ENCODE results near the gene RBM20.
"Not testable (repeated sequence)": the region's sequence is repeated elsewhere in the genome, so short reads cannot be mapped to it uniquely, and the experiment has no call there.

The RBM20 gene

GRCh38 chr10:110649347-110650264, 5.5 kb downstream of the RBM20 start:
- peak; percentile 72 for DNase-seq

DNA sequence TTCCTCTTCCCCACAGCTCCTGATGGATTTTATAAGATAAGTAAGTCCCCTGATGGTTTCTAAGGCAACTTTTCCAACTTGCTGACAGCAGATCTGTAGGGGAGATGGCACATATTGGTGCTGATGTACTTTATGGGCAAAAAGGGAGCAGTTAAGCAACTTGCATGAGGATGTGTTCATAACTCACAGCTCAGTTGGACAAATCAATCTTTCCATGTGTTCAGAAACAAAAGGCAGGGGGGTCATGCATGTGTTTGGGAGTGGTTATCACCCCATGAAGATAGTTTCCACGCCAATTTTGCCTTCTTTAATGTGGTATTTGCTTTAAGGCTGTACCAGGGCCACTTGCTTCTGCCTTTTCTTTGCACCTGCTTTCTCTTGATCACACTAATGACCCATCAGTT, 6.1 kb downstream of the RBM20 start:
- no peak for DNase-seq

DNA sequence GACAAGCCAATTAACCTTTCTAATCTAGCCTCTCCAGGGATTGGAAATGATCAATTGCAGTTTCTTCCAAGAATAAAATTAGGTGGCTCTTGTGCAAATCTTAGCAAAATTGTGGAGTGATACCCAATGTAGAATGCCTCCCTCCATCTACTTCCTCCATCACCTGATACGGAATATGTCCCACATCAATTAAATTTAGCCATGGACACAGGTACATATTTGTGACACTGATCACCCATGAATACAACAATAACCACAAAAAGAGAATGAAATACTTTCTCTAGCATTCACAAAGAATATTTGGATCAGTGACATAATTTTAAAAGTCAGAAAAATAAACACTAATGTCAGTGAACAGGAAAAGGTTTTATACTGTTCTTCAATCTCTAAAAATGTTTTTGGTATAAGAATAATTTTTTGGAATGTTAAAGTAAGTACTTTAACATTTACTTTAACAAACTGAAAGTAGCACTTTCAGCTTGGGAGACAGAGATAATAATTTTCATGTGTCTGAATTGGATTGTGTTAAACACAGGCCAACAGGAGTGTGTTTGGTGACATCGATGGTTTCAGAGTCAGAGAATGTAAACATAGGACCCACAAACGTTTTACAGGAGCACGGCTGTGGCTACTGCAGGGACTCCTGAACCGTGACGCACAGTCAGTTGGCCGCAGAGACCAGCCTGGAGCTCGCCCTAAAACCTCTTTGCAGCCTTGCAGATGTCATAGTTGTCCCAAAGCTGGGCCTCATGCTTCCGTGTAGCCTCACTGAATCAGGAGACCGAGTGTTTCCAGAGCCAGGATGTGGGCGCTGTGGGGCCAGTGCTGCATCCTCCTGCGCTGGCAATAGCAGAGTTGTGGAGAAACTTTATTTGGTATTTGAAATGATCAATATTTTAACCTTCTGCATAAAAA, 7.2 kb downstream of the RBM20 start:
- peak; percentile 70 for DNase-seq

DNA sequence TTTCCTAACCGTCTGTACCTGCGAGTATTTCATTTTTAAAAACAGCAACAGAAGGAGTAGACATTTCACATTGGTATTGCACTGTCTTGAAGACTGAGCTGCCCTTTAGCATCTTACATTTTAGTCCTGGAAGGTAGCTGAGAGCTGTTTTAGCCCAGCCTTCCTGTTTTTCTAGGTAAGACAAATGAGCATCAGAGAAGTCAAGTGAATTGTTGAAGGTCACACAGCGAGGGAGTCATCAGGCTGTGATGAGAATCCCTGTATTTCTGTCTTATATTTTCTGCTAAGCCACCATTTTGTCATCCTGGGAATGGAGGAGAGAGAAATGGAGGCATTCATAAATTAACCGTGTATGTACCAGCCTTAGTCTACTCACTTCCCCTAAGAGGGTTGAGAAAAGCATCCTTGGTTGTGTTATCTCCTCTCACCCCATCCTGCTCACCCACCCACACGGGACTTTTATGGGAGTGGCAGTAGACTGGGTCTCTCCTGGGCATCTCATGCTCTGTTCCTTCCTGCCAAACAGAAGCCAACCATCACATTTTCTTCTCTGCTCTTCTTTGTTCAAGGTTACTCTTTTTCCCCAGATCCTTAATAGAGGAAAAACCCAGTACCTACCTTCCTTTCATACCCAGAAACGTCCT, 8.5 kb downstream of the RBM20 start:
- DNase-seq = no peak

DNA sequence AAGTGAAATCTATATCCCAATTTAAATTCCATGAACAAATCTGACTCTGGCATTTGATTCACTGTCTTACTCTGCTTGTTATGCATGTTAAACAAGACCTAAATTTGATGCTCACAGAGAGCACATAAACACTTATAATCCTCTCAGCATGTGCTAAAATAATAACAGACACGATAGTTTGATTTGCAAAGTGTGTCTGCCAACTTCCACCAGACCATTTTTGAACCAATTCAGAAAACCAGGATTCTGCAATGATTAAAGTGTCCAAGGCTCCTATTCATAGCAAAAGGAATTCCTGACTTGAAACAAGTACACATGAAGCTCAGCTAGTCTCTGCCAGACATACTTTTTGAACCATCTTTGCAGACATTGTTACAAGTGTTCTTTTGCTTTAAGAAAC, 11.2 kb downstream of the RBM20 start:
- no peak for DNase-seq

GRCh38 chr10:110656612-110657011, 12.5 kb downstream of the RBM20 start:
- DNase-seq = no peak

- no peak for DNase-seq
Observed at GRCh38 chr10:110657973-110658691, 14.0 kb downstream of the RBM20 start.

- no peak for DNase-seq
Observed at GRCh38 chr10:110659558-110659957, 15.4 kb downstream of the RBM20 start.

DNA sequence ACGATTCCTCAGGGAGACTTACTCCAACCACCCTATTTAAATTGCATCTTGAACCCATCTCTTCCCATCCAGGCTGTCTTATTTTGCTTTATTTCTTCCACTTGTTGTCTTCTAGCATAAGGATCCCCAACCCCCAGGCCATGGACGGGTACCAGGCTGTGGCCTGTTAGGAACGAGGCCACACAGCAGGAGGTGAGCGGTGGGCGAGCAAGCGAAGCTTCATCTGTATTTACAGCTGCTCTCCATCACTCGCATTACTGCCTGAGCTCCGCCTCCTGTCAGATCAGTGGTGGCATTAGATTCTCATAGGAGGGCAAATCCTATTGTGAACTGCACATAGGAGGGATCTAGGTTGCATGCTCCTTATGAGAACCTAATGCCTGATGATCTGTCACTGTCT, 16.2 kb downstream of the RBM20 start:
- not testable (repeated sequence) for DNase-seq

DNA sequence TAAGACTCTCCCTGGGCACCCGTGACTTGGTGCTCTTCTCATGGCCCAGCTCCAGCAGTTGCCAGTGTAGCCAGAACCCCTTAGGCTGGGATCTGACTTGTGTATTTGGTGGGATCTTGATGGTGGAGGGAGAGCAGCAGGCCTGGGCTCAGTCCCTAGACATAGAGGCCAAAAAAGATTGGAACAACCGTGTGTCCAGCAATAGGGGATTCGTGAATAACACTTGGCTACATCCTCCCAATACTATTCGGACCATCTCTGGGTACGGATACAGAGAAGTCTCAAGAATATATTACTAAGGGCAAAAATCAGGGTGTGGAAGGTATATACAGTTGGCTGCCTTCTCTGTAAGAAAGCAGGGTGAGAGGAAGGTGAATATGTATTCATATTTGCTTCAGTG, 17.2 kb downstream of the RBM20 start:
- DNase-seq = no peak

GRCh38 chr10:110664483-110665420, 20.6 kb downstream of the RBM20 start:
- peak; percentile 86 for DNase-seq

GRCh38 chr10:110666259-110666658, 22.1 kb downstream of the RBM20 start:
- not testable (repeated sequence) for DNase-seq

DNA sequence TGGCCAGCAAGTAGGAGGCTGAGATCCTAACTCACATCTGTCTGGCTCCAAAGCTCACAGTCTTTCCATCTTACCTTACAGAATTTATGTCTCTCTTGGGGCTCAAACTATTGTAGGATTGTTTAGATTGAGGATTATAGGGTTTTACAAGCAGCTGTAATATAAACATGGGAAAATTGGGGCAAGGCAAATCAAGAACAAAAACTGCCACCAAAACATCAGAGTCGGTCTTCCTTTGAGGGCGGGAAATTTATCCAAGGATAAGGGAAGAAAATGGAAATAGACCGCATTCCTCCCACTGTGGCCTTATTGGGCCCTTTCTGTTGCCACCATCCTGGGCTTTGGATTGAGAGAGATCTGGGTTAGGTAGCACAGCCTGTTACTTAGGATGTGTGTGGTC, 22.5 kb downstream of the RBM20 start:
- no peak for DNase-seq

DNA sequence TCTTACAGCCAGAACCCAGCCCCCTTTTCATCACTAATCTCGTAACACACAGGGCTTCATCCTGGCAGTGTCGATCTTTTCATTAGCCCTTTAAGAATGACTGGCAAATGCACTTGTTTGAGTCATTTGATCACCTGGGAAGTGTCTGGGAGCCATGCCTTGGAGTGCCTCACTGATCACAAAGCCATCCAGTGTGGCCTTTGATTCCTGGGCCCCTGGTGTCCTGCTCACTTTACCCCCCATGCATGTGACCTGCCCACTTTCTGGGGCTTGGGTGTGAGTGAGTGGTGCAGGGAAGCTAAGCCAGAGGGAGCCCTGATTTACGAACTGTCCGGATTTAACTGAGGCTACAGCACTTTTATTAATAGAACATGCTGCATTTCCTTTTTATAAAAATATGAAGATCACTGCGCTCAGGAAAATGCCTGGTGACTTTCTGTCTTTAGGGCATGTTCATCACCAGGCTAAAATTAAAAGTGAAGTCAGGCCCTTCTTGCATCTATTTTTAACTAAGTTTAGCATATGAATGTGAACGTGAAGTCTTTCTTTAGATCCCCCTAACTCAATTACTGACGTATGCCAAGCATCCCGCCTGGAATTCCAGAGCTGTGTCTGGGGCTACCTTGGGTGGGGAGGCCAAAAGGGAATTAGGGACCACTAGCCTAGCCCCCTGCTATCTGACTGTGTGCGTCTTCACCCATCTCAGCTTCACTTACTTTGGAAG, 23.6 kb downstream of the RBM20 start:
- DNase-seq = no peak

GRCh38 chr10:110668443-110668842, 24.3 kb downstream of the RBM20 start:
- DNase-seq = no peak

GRCh38 chr10:110670335-110670734, 26.2 kb downstream of the RBM20 start:
- no peak for DNase-seq

- DNase-seq = peak; percentile 62
Observed at GRCh38 chr10:110671788-110672579, 27.8 kb downstream of the RBM20 start.

DNA sequence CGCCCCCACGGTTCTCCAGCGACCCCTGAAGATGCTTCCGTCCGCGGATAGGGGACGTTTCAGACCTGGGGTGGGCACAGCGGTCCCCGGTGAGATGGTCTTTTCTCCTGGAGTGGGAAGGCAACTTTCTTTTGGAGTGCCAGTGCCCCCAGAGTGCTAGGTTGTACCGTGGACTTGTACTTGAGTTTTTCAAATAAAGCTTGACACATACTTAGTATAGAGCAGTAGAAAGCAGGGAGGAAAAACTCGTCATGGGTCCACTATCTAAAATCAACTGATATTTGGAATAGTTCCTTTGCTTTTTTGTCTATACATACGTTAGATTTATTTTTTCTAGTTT, 28.4 kb downstream of the RBM20 start:
- no peak for DNase-seq

DNA sequence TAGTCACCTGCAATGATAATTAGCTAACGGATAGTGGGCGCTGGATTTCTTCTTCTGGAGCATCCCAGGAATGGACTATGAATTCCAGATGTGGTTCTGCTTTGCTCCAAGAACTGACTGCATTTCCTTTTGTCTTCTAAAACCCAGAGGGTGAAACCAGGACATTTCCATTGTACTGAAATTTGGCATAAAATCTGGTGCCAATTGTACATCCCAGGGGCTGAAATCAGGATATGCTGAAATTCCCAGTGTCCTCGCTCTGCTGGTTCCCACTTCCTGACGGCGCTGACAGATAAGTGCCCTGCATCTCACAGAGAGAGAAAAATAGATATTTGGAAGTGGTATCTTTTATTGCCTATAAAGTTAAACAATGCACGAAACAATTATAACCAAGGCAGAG, 31.9 kb downstream of the RBM20 start:
- no peak for DNase-seq

Measured in fibroblast of skin of scalp (primary cell).